Measurements from ENCODE around the gene TGM3. TPM values are rescaled to one million over a fixed set of nuclear protein-coding genes. Genes with fewer than 3 reads are reported as not detected.

TGM3 gene
- total RNA-seq, 1 experiment from 2014 or later, result not detected

DNA sequence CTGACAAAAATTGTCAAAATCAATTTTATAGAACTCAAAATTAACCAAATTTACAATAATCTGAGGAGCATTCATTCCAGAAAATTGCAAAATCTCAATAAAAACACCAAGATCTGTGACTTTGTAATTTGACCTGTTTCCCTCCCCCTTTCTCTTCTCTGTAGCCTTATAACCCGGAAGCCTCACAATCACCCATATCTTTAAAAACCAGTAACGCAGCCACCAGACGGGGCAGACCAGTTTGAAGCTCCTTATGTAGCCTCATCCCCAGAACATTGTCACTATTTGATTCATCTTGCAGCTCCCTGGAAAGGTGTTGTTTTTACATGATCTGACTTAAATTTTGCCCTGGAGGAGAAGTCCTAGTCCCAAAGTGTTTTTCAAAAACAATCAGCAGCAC is 57.4 kb downstream of the TGM3 start:
- Histone ChIP-seq H3K4me1 (replicated peaks; ENCODE audit: insufficient read depth) (peaks cover 25% of the 10 kb centered on the region), H3K4me3 (no peak overlapping the region), H3K9me2 (ENCODE audit: insufficient read depth) (no peaks in the 10 kb centered on the region; the same call in 1 of the 2 replicates), H3K36me3 (ENCODE audit: low read depth) (no peaks in the 10 kb centered on the region), H3K27me3 (ENCODE audit: insufficient read depth, low read depth) (no peaks in the 10 kb centered on the region), H3K79me2 (ENCODE audit: low read depth) (no peaks in the 10 kb centered on the region), H3K27ac (no peak overlapping the region), H3K4me2 (no peak overlapping the region), H3F3A (ENCODE audit: insufficient read depth, low read depth) (peaks cover 11% of the 10 kb centered on the region; the same call in 1 of the 2 replicates), H3K9me3 (ENCODE audit: insufficient read depth, low read depth) (no peaks in the 10 kb centered on the region), H4K20me1 (ENCODE audit: insufficient read depth) (no peaks in the 10 kb centered on the region), H2AFZ (no peak overlapping the region)
- CTCF ChIA-PET, result no interaction called here
- POLR2A ChIA-PET (ENCODE audit: unreplicated experiment), result no interaction called here
- intact Hi-C loops (cut with micrococcal nuclease; ENCODE audit: unreplicated experiment), result no loop called here
- no TSS peak for BruUV-seq (replicated peaks)
- TF ChIP-seq EZH2 (IDR thresholded peaks at IDR 0.05; ENCODE audit: low read depth), result no peak
- TF ChIP-seq, protein P1, sequence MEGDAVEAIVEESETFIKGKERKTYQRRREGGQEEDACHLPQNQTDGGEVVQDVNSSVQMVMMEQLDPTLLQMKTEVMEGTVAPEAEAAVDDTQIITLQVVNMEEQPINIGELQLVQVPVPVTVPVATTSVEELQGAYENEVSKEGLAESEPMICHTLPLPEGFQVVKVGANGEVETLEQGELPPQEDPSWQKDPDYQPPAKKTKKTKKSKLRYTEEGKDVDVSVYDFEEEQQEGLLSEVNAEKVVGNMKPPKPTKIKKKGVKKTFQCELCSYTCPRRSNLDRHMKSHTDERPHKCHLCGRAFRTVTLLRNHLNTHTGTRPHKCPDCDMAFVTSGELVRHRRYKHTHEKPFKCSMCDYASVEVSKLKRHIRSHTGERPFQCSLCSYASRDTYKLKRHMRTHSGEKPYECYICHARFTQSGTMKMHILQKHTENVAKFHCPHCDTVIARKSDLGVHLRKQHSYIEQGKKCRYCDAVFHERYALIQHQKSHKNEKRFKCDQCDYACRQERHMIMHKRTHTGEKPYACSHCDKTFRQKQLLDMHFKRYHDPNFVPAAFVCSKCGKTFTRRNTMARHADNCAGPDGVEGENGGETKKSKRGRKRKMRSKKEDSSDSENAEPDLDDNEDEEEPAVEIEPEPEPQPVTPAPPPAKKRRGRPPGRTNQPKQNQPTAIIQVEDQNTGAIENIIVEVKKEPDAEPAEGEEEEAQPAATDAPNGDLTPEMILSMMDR (conservative IDR thresholded peaks at IDR 0.05), result no peak
- no peak for DNase-seq

DNA sequence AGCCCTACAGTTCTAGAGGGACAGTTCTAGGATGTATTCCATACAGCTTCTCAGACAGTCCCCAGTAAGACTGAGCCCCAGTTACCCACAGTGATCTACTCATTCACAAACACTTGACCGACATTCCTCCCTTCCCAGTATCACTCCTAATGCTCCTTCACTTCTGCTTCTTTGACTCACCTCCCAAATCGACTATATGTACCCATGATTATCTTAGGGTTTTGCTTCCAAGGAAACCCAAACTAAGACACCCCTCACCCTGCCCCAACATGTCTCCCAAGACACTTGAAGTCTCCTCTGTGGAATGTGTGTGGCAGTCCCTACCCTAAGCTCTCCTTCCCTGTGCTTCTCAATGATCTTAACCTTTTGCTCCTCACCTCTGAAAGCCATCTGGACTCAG is 61.3 kb downstream of the TGM3 start:
- DNase-seq, result no peak
- Histone ChIP-seq H3K79me2 (ENCODE audit: low read depth) (no peaks in the 10 kb centered on the region), H3F3A (ENCODE audit: insufficient read depth, low read depth) (no peaks in the 10 kb centered on the region), H3K27ac (no peak overlapping the region), H3K9me2 (ENCODE audit: insufficient read depth) (no peaks in the 10 kb centered on the region; the same call in 1 of the 2 replicates), H3K4me3 (no peak overlapping the region), H2AFZ (no peak overlapping the region), H4K20me1 (ENCODE audit: insufficient read depth) (no peaks in the 10 kb centered on the region), H3K4me2 (no peak overlapping the region), H3K27me3 (ENCODE audit: insufficient read depth, low read depth) (no peaks in the 10 kb centered on the region), H3K36me3 (ENCODE audit: low read depth) (no peaks in the 10 kb centered on the region), H3K9me3 (ENCODE audit: insufficient read depth, low read depth) (no peaks in the 10 kb centered on the region; the same call in 1 of the 2 replicates), H3K4me1 (replicated peaks; ENCODE audit: insufficient read depth) (peaks cover 8% of the 10 kb centered on the region; the same call in 1 of the 2 replicates)
- ChIA-PET CTCF (no interaction called here), POLR2A (ENCODE audit: unreplicated experiment) (no interaction called here)
- intact Hi-C loops (cut with micrococcal nuclease; ENCODE audit: unreplicated experiment), result no loop called here
- no TSS peak for BruUV-seq (replicated peaks)
- TF ChIP-seq, protein P1 (conservative IDR thresholded peaks at IDR 0.05), result no peak
- no peak for TF ChIP-seq EZH2 (IDR thresholded peaks at IDR 0.05; ENCODE audit: low read depth)

DNA sequence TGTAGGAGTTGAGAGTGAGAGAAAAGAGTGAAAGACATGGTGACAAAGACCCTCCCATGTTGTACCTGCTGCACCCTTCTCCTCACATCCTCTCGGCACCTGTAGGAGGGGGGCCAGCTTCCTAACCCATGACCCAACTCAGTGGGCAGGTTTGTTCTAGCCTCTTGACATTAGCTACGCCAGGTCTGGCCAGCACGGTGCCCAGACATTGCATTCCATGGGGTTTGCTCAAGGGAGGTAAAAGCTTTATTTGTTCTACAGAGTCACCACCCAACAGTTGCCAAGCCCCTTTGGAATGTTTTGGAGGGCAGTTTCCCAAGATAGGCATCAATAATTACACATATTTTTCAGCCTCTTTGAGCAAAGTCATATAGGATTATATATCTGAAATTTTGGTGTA is 62.2 kb downstream of the TGM3 start:
- TF ChIP-seq EZH2 (IDR thresholded peaks at IDR 0.05; ENCODE audit: low read depth), result no peak
- TF ChIP-seq, protein P1 (conservative IDR thresholded peaks at IDR 0.05), result no peak
- Histone ChIP-seq H3K4me1 (replicated peaks; ENCODE audit: insufficient read depth) (peaks cover 11% of the 10 kb centered on the region; the same call in 1 of the 2 replicates), H3K79me2 (ENCODE audit: low read depth) (no peaks in the 10 kb centered on the region), H3K9me3 (ENCODE audit: insufficient read depth, low read depth) (no peaks in the 10 kb centered on the region; the same call in 1 of the 2 replicates), H3K27me3 (ENCODE audit: insufficient read depth, low read depth) (no peaks in the 10 kb centered on the region), H3K4me2 (no peak overlapping the region), H4K20me1 (ENCODE audit: insufficient read depth) (no peaks in the 10 kb centered on the region), H3F3A (ENCODE audit: insufficient read depth, low read depth) (no peaks in the 10 kb centered on the region), H2AFZ (no peak overlapping the region), H3K9me2 (ENCODE audit: insufficient read depth) (no peaks in the 10 kb centered on the region; the same call in 1 of the 2 replicates), H3K4me3 (no peak overlapping the region), H3K27ac (no peak overlapping the region), H3K36me3 (ENCODE audit: low read depth) (no peaks in the 10 kb centered on the region)
- BruUV-seq (replicated peaks), result no TSS peak
- CTCF ChIA-PET, result no interaction called here
- POLR2A ChIA-PET (ENCODE audit: unreplicated experiment), result no interaction called here
- DNase-seq, result peak in 1 of 2 experiments; percentile 54
- intact Hi-C loops (cut with micrococcal nuclease; ENCODE audit: unreplicated experiment), result no loop called here
